Endothelial cell of umbilical vein (primary cell): ENCODE data around the gene ZNF827. TPM values are rescaled to one million over a fixed set of nuclear protein-coding genes. Genes with fewer than 3 reads are reported as not detected.

ENCODE experiments used
- BruUV-seq: library from RNA; stranded (reverse); fragments of 400-500 nt; replicated peaks from 2 replicates; lab custom pipeline; 2021; lab: Mats Ljungman, UMichigan
- CTCF ChIA-PET: fragments of 300-600, 350-600 bp; sonication (Branson Sonifier 250); formaldehyde crosslinking; loops from one replicate; lab custom pipeline; 2021; ENCODE audit warnings: antibody characterized with exemption, inconsistent platforms; lab: Charles Lee
- POLR2A ChIA-PET: fragments of 300-600, 350-600 bp; sonication (Branson Sonifier 250); formaldehyde crosslinking; loops from one replicate; lab custom pipeline; 2021; ENCODE audit warnings: antibody characterized with exemption, inconsistent platforms; lab: Charles Lee
- DNase-seq: peaks from one replicate; pipeline ENCODE4 v3.0.0-alpha.2; 2011; ENCODE audit warnings: low read depth, low spot score
- FAIRE-seq: peaks from 2 replicates; lab custom pipeline; 2011; peaks lifted over from hg19 to GRCh38; lab: Jason Lieb, UNC
- H2AFZ ChIP-seq: 2 replicates; pipeline ENCODE4 v1.6.0; 2012; ENCODE audit warnings: low read depth, low read length, control low read depth, inconsistent platforms
- H3K27ac ChIP-seq: 2 replicates; pipeline ENCODE4 v1.5.1; 2011; ENCODE audit warnings: low read depth, mild to moderate bottlenecking, control low read depth, low read length, moderate library complexity; ENCODE audit not compliant: insufficient read depth
- H3K27me3 ChIP-seq, 2 experiments: 2 replicates each; pipeline versions ENCODE4 v1.6.0 to v1.6.1; 2011; ENCODE audit warnings: low read length in 2 of 2, mixed read lengths in 1 of 2; ENCODE audit not compliant: control insufficient read depth in 2 of 2, insufficient read depth in 2 of 2
- H3K36me3 ChIP-seq, 2 experiments: 2 replicates in 1 of 2; 3 replicates in 1 of 2; pipeline ENCODE4 v1.5.1; 2011; ENCODE audit warnings: low read length in 2 of 2, mild to moderate bottlenecking in 1 of 2, moderate library complexity in 1 of 2; ENCODE audit not compliant: control insufficient read depth in 2 of 2, insufficient read depth in 2 of 2; ENCODE audit errors: extremely low read depth in 1 of 2
- H3K4me1 ChIP-seq: 3 replicates; pipeline ENCODE4 v1.5.1; 2011; ENCODE audit warnings: mild to moderate bottlenecking, low read length; ENCODE audit not compliant: control insufficient read depth, insufficient read depth; ENCODE audit errors: extremely low read depth
- H3K4me2 ChIP-seq: 2 replicates; pipeline ENCODE4 v1.6.1; 2011; ENCODE audit warnings: low read length, control low read depth, mixed read lengths; ENCODE audit not compliant: insufficient read depth
- H3K4me3 ChIP-seq, 3 experiments: fragments of 200-600 bp in 1 of 3; sonication (generic), shearing (Covaris generic) in 1 of 3; replicated peaks in 1 of 3; 2 replicates each; pipeline ENCODE4 v1.5.1; 2011 to 2016; ENCODE audit warnings: control low read depth in 3 of 3, low read length in 3 of 3, mild to moderate bottlenecking in 2 of 3, inconsistent platforms in 1 of 3, low read depth in 1 of 3, moderate library complexity in 1 of 3; ENCODE audit not compliant: insufficient read depth in 1 of 3
- H3K79me2 ChIP-seq: 2 replicates; pipeline ENCODE4 v1.6.0; 2012; ENCODE audit warnings: low read length, inconsistent platforms; ENCODE audit not compliant: control insufficient read depth, insufficient read depth
- H3K9ac ChIP-seq: replicated peaks from 2 replicates; pipeline ENCODE3; 2011; ENCODE audit warnings: low read length, control low read depth; ENCODE audit not compliant: insufficient read depth; ENCODE audit errors: extremely low read depth
- H3K9me1 ChIP-seq: replicated peaks from 3 replicates; pipeline ENCODE4 v1.6.0; 2011; ENCODE audit warnings: mild to moderate bottlenecking, low read length; ENCODE audit not compliant: control insufficient read depth, insufficient read depth; ENCODE audit errors: extremely low read depth
- H3K9me3 ChIP-seq: replicated peaks from 2 replicates; pipeline ENCODE4 v1.5.1; 2012; ENCODE audit warnings: low read length, inconsistent platforms; ENCODE audit not compliant: control insufficient read depth, insufficient read depth
- H4K20me1 ChIP-seq: replicated peaks from 2 replicates; pipeline ENCODE3; 2011; ENCODE audit warnings: mild to moderate bottlenecking, low read length; ENCODE audit not compliant: control insufficient read depth, insufficient read depth; ENCODE audit errors: extremely low read depth
- CTCF ChIP-seq, 2 donors: IDR thresholded peaks; 1 replicate in 1 of 2; 2 replicates in 1 of 2; pipeline ENCODE4 v1.5.1; 2011; ENCODE audit warnings: low read length in 2 of 2, mild to moderate bottlenecking in 2 of 2, moderate library complexity in 2 of 2, control low read depth in 1 of 2, inconsistent platforms in 1 of 2, low read depth in 1 of 2; ENCODE audit not compliant: insufficient read depth in 1 of 2; ENCODE audit errors: extremely low read depth in 1 of 2
- EZH2 ChIP-seq: IDR thresholded peaks from 2 replicates; pipeline ENCODE4 v1.6.1; 2012; ENCODE audit warnings: borderline replicate concordance, low read depth, mild to moderate bottlenecking, moderate library complexity, low read length, inconsistent platforms; ENCODE audit not compliant: severe bottlenecking
- FOS ChIP-seq: IDR thresholded peaks from 2 replicates; pipeline ENCODE4 v1.6.1; 2011; ENCODE audit warnings: mild to moderate bottlenecking, low read length, moderate library complexity, borderline replicate concordance; ENCODE audit not compliant: insufficient read depth
- GATA2 ChIP-seq: IDR thresholded peaks from 2 replicates; pipeline ENCODE4 v1.7.0; 2011; ENCODE audit warnings: low read depth, mild to moderate bottlenecking, moderate library complexity, mixed read lengths, low read length; ENCODE audit not compliant: insufficient read length, insufficient read depth
- JUN ChIP-seq: IDR thresholded peaks from 2 replicates; pipeline ENCODE4 v1.6.1; 2011; ENCODE audit warnings: borderline replicate concordance, low read depth; ENCODE audit not compliant: insufficient read length, insufficient read depth
- MAX ChIP-seq: IDR thresholded peaks from 2 replicates; pipeline ENCODE4 v1.6.1; 2011; ENCODE audit not compliant: insufficient read depth, insufficient read length
- MYC ChIP-seq: IDR thresholded peaks from one replicate; pipeline ENCODE4 v1.6.1; 2011; ENCODE audit warnings: mild to moderate bottlenecking, low read depth, low read length
- POLR2A ChIP-seq: IDR thresholded peaks from 2 replicates; pipeline ENCODE4 v1.6.1; 2012; ENCODE audit warnings: low read depth, mild to moderate bottlenecking, control low read depth, low read length
- POLR2AphosphoS5 ChIP-seq: IDR thresholded peaks from 2 replicates; pipeline ENCODE4 v1.6.1; 2012; ENCODE audit warnings: low read depth, mild to moderate bottlenecking, control low read depth, low read length, moderate library complexity; ENCODE audit not compliant: insufficient read depth
- dilution Hi-C: fragments of 300-500 bp; cut with MboI; formaldehyde crosslinking; loops from one replicate; pipeline ENCODE4 v1.15.0; 2019; ENCODE audit warnings: low sequenced_read_pairs; ENCODE audit not compliant: extremely low pct_ligation_motif_present
- intact Hi-C: fragments of 100-400 bp; cut with micrococcal nuclease; formaldehyde crosslinking; loops from one replicate; pipeline ENCODE4 v1.10.0; 2022
- polyA plus RNA-seq, 4 experiments: library from polyadenylated mRNA; depleted of rRNA in 3 of 4; stranded (reverse) in 3 of 4; unstranded in 1 of 4; fragments of >200 nt; gene quantifications; 2 replicates each; pipeline versions ENCODE4 v1.2.1 to v1.2.3, GENCODE V29; 2011 to 2012; ENCODE audit warnings: missing spikeins in 1 of 4
- total RNA-seq: library from RNA; stranded (reverse); gene quantifications from 2 replicates; pipeline ENCODE4 v1.2.3, GENCODE V29; 2021

The ZNF827 gene
- total and polyA plus RNA-seq, 2 donors (not counting 3 experiments of a cell fraction or from before 2014, with no cell fraction given) = 16.9 to 23.7 TPM

- Histone ChIP-seq H3K27me3 (no peaks in the 10 kb centered on the region), H3K9me3 (no peaks in the 10 kb centered on the region), H4K20me1 (no peaks in the 10 kb centered on the region), H3K4me2 (no peak overlapping the region), H3K9ac (no peak overlapping the region), H3K9me1 (no peaks in the 10 kb centered on the region), H3K27ac (no peak overlapping the region), H3K79me2 (no peaks in the 10 kb centered on the region), H3K36me3 (peaks cover 3 to 5% of the 10 kb centered on the region in 2 experiments), H3K4me1 (peaks cover 13% of the 10 kb centered on the region), H3K4me3 (no peak overlapping the region), H2AFZ (no peak overlapping the region)
- dilution Hi-C loops (no loop called here), intact Hi-C loops (no loop called here)
- FAIRE-seq = no peak
- TF ChIP-seq MYC (no peak), EZH2 (no peak), GATA2 (no peak), FOS (no peak), POLR2AphosphoS5 (no peak), POLR2A (no peak), CTCF (IDR thresholded peaks at IDR 0.05; ENCODE audit: extremely low read depth in 1 of 2, insufficient read depth in 1 of 2, low read depth in 1 of 2, low read length in 2 of 2) (no peak), JUN (no peak), MAX (no peak)
- BruUV-seq = no TSS peak
- no peak for DNase-seq
- CTCF ChIA-PET = interaction anchor here (1.0 to 1.5 kb wide), 3 partner anchors 9 to 24 kb away, joined by 3 read pairs; no protein-coding TSS in a partner anchor
- POLR2A ChIA-PET = no interaction called here
These were observed 47.9 kb downstream of the ZNF827 start for GRCh38 chr4:145890689-145891088.
